Body of pancreas (tissue), 4 donors: Measurements from ENCODE around the gene CSRP1.

Experiments
- POLR2A ChIP-seq, 3 donors: fragments of 450-650 bp; IDR thresholded peaks; one replicate each; pipeline ENCODE4 v1.6.1; 2016; ENCODE audit warnings: antibody characterized with exemption in 3 of 3, mild to moderate bottlenecking in 2 of 3
- TF ChIP-seq, protein P1 (sequence below), 7 experiments: fragments of 450-650 bp in 4 of 7; fragments of 200-600 bp in 3 of 7; sonication (generic) in 3 of 7; IDR thresholded peaks; one replicate each; pipeline ENCODE4 v1.5.1; 2016 to 2019; ENCODE audit warnings: antibody characterized with exemption in 7 of 7

DNA sequence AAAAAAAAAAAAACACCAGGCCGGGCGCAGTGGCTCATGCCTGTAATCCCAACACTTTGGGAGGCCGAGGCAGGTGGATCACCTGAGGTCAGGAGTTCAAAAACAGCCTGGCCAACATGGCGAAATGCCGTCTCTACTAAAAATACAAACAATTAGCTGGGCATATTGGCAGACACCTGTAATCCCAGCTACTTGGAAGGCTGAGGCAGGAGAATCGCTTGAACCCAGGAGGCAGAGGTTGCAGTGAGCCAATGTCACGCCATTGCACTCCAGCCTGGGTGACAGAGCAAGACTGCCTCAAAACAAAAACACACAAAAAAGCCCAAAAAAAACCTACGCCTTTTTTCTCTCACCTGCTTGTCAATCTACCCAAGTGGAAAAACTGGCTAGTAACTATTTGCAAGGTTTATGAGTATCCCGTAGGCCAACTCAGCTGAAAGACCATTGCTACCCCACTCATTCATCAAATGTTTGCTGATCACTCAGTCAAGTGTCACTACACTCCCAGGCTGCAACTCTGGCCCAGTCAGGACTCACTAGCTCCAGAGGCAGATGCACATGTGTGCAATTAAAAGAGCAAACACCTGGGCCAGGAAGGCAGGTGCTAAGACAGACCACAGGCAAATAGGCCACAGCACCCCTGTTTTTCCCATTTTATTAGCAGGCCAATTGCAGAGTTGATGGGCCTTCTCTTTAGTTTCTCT, 2.0 kb downstream of the CSRP1 start:
- TF ChIP-seq, protein P1, sequence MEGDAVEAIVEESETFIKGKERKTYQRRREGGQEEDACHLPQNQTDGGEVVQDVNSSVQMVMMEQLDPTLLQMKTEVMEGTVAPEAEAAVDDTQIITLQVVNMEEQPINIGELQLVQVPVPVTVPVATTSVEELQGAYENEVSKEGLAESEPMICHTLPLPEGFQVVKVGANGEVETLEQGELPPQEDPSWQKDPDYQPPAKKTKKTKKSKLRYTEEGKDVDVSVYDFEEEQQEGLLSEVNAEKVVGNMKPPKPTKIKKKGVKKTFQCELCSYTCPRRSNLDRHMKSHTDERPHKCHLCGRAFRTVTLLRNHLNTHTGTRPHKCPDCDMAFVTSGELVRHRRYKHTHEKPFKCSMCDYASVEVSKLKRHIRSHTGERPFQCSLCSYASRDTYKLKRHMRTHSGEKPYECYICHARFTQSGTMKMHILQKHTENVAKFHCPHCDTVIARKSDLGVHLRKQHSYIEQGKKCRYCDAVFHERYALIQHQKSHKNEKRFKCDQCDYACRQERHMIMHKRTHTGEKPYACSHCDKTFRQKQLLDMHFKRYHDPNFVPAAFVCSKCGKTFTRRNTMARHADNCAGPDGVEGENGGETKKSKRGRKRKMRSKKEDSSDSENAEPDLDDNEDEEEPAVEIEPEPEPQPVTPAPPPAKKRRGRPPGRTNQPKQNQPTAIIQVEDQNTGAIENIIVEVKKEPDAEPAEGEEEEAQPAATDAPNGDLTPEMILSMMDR (IDR thresholded peaks at IDR 0.05), result no peak
- TF ChIP-seq POLR2A (IDR thresholded peaks at IDR 0.05), result no peak
